Measurements from ENCODE around the gene DRAM2. TPM values are rescaled to one million over a fixed set of nuclear protein-coding genes. Genes with fewer than 3 reads are reported as not detected.
"Not testable (repeated sequence)": the region's sequence is repeated elsewhere in the genome, so short reads cannot be mapped to it uniquely, and the experiment has no call there.

The DRAM2 gene
- total RNA-seq, 1 experiment from 2014 or later, result 15.7 TPM

DNA sequence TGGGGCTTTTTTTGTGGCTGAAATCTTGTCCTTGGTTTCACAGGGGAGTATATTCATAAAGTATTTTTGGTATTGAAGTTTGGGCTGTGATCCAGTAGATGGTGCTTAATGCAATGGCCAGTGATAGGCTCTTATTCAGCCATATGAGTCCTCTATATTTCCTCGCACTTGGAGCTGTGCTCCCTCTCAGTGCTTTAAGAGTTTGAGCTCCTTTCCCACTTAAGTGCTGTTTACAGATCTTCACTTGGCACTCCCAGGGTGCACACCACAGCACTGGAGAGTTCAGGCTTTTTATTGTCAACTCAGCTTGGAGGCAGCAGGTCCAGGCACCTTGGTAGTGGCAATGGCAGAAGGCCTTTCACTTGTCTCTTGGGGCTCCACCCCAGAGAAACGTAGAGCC lies 54.9 kb downstream of the DRAM2 start:
- intact Hi-C loops (cut with micrococcal nuclease; ENCODE audit: unreplicated experiment), result no loop called here
- TF ChIP-seq POLR2AphosphoS5 (IDR thresholded peaks at IDR 0.05; ENCODE audit: low read depth, low read length) (no peak), SIN3A (IDR thresholded peaks at IDR 0.05; ENCODE audit: borderline replicate concordance, insufficient read depth, low read depth, low read length) (no peak), TCF7L2 (IDR thresholded peaks at IDR 0.05; ENCODE audit: low read depth, low read length) (no peak)
- TF ChIP-seq, protein P1, sequence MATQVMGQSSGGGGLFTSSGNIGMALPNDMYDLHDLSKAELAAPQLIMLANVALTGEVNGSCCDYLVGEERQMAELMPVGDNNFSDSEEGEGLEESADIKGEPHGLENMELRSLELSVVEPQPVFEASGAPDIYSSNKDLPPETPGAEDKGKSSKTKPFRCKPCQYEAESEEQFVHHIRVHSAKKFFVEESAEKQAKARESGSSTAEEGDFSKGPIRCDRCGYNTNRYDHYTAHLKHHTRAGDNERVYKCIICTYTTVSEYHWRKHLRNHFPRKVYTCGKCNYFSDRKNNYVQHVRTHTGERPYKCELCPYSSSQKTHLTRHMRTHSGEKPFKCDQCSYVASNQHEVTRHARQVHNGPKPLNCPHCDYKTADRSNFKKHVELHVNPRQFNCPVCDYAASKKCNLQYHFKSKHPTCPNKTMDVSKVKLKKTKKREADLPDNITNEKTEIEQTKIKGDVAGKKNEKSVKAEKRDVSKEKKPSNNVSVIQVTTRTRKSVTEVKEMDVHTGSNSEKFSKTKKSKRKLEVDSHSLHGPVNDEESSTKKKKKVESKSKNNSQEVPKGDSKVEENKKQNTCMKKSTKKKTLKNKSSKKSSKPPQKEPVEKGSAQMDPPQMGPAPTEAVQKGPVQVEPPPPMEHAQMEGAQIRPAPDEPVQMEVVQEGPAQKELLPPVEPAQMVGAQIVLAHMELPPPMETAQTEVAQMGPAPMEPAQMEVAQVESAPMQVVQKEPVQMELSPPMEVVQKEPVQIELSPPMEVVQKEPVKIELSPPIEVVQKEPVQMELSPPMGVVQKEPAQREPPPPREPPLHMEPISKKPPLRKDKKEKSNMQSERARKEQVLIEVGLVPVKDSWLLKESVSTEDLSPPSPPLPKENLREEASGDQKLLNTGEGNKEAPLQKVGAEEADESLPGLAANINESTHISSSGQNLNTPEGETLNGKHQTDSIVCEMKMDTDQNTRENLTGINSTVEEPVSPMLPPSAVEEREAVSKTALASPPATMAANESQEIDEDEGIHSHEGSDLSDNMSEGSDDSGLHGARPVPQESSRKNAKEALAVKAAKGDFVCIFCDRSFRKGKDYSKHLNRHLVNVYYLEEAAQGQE (IDR thresholded peaks at IDR 0.05; ENCODE audit: insufficient read depth in 1 of 2, low read depth in 2 of 2, low read length in 1 of 2), result no peak
- TF ChIP-seq, protein P2, sequence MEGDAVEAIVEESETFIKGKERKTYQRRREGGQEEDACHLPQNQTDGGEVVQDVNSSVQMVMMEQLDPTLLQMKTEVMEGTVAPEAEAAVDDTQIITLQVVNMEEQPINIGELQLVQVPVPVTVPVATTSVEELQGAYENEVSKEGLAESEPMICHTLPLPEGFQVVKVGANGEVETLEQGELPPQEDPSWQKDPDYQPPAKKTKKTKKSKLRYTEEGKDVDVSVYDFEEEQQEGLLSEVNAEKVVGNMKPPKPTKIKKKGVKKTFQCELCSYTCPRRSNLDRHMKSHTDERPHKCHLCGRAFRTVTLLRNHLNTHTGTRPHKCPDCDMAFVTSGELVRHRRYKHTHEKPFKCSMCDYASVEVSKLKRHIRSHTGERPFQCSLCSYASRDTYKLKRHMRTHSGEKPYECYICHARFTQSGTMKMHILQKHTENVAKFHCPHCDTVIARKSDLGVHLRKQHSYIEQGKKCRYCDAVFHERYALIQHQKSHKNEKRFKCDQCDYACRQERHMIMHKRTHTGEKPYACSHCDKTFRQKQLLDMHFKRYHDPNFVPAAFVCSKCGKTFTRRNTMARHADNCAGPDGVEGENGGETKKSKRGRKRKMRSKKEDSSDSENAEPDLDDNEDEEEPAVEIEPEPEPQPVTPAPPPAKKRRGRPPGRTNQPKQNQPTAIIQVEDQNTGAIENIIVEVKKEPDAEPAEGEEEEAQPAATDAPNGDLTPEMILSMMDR (IDR thresholded peaks at IDR 0.05), result no peak
- no peaks in the 10 kb centered on the region for H3K27me3 ChIP-seq (ENCODE audit: control insufficient read depth, insufficient read depth, low read length)
- no TSS peak for BruUV-seq (replicated peaks)
- no peak overlapping the region for H3K27ac ChIP-seq (ENCODE audit: low read length)
- ATAC-seq (no peak), DNase-seq (ENCODE audit: low read depth, low spot score) (no peak)
- H3K9me3 ChIP-seq (ENCODE audit: control insufficient read depth, insufficient read depth, low read depth, low read length), result no peaks in the 10 kb centered on the region
- ChIA-PET POLR2A (no interaction called here), CTCF (no interaction called here)
- H3K4me3 ChIP-seq (ENCODE audit: low read depth in 2 of 2, low read length in 2 of 2), result no peak overlapping the region
- no peaks in the 10 kb centered on the region for H3K4me1 ChIP-seq (ENCODE audit: control insufficient read depth, insufficient read depth, low read length)
- in situ Hi-C loops (cut with HindIII; ENCODE audit: low pct_unique_long_range_greater_than_20kb, low sequenced_read_pairs), result no loop called here
- H3K36me3 ChIP-seq (ENCODE audit: control insufficient read depth, insufficient read depth, low read length), result no peaks in the 10 kb centered on the region

DNA sequence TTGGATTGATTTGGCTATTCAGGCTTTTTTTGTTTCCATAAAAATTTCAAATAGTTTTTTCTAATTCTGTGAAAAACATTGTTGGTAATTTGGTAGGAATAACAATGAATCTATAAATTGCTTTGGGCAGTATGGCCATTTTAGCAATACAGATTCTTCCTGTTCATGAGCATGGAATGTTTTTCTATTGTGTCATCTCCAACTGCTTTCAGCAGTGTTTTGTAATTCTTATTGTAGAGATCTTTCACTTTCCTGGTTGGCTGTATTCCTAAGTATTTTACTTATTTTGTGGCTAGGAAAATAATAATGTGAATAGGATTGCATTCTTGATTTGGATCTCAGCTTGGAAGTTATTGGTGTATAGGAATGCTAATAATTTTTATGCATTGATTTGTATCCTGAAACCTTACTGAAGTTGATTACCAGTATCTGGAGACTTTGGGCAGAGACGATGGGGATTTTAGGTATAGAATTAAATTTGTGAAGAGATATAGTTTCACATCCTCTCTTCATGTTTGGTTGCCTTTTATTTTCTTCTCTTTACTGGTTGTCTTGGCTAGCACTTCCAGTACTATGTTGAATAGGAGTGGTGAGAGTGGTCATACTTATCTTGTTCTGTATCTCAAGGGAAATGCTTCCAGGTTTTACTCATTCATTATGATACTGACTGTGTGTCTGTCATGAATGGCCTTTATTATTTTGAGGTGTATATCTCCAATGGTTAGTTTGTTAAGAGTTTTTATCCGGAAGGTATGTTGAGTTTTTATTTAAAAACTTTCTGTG lies 57.3 kb downstream of the DRAM2 start:
- Histone ChIP-seq H3K27me3 (ENCODE audit: control insufficient read depth, insufficient read depth, low read length) (no peaks in the 10 kb centered on the region), H3K9me3 (ENCODE audit: control insufficient read depth, insufficient read depth, low read depth, low read length) (no peaks in the 10 kb centered on the region), H3K27ac (ENCODE audit: low read length) (no peak overlapping the region), H3K36me3 (ENCODE audit: control insufficient read depth, insufficient read depth, low read length) (no peaks in the 10 kb centered on the region), H3K4me1 (ENCODE audit: control insufficient read depth, insufficient read depth, low read length) (no peaks in the 10 kb centered on the region), H3K4me3 (ENCODE audit: low read depth in 2 of 2, low read length in 2 of 2) (no peak overlapping the region)
- CTCF ChIA-PET, result no interaction called here
- POLR2A ChIA-PET, result no interaction called here
- BruUV-seq (replicated peaks), result no TSS peak
- DNase-seq (ENCODE audit: low read depth, low spot score), result no peak
- ATAC-seq, result no peak
- TF ChIP-seq, protein P2 (IDR thresholded peaks at IDR 0.05), result no peak
- TF ChIP-seq, protein P1 (IDR thresholded peaks at IDR 0.05; ENCODE audit: insufficient read depth in 1 of 2, low read depth in 2 of 2, low read length in 1 of 2), result no peak
- TF ChIP-seq POLR2AphosphoS5 (IDR thresholded peaks at IDR 0.05; ENCODE audit: low read depth, low read length) (no peak), SIN3A (IDR thresholded peaks at IDR 0.05; ENCODE audit: borderline replicate concordance, insufficient read depth, low read depth, low read length) (no peak), TCF7L2 (IDR thresholded peaks at IDR 0.05; ENCODE audit: low read depth, low read length) (no peak)
- intact Hi-C loops (cut with micrococcal nuclease; ENCODE audit: unreplicated experiment), result no loop called here
- in situ Hi-C loops (cut with HindIII; ENCODE audit: low pct_unique_long_range_greater_than_20kb, low sequenced_read_pairs), result no loop called here

DNA sequence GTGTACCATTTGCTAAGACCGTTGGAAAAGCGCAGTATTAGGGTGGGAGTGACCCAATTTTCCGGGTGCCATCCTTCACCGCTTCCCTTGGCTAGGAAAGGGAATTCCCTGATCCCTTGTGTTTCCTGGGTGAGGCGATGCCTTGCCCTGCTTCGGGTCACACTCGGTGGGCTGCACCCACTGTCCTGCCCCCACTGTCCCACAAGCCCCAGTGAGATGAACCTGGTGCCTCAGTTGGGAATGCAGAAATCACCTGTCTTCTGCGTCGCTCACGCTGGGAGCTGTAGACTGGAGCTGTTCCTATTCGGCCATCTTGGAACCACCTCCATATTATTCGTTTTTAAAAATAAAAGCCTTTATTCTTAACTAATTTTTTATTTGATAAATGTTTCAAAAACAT lies 60.6 kb downstream of the DRAM2 start:
- CTCF ChIA-PET; ATAC-seq; BruUV-seq (replicated peaks); H3K36me3 ChIP-seq (ENCODE audit: control insufficient read depth, insufficient read depth, low read length); H3K27me3 ChIP-seq (ENCODE audit: control insufficient read depth, insufficient read depth, low read length); H3K27ac ChIP-seq (ENCODE audit: low read length); H3K9me3 ChIP-seq (ENCODE audit: control insufficient read depth, insufficient read depth, low read depth, low read length); POLR2A ChIA-PET; DNase-seq (ENCODE audit: low read depth, low spot score); intact Hi-C loops (cut with micrococcal nuclease; ENCODE audit: unreplicated experiment); H3K4me3 ChIP-seq (ENCODE audit: low read depth in 2 of 2, low read length in 2 of 2); in situ Hi-C loops (cut with HindIII; ENCODE audit: low pct_unique_long_range_greater_than_20kb, low sequenced_read_pairs); H3K4me1 ChIP-seq (ENCODE audit: control insufficient read depth, insufficient read depth, low read length): not testable (repeated sequence)

Data from Panc1 (cell line).